HepG2 (cell line): ENCODE data around the gene PDIK1L. TPM values are rescaled to one million over a fixed set of nuclear protein-coding genes. Genes with fewer than 3 reads are reported as not detected.
A peak's percentile ranks its signal among the peaks of the same experiment; 100 is the strongest.
"Not testable (repeated sequence)": the region's sequence is repeated elsewhere in the genome, so short reads cannot be mapped to it uniquely, and the experiment has no call there.

Experiments used
- ATAC-seq: fragments of 200-7000 bp; cut with Tn5 transposase; 3 replicates; pipeline ENCODE4 v1.9.1; 2020; ENCODE audit warnings: mild to moderate bottlenecking, moderate library complexity
- BruUV-seq: library from RNA; stranded (reverse); fragments of 400-500 nt; replicated peaks from 2 replicates; lab custom pipeline; 2021; lab: Mats Ljungman, UMichigan
- CTCF ChIA-PET: fragments of 300-600 bp; formaldehyde crosslinking; extraction: SDS; loops from one replicate; lab custom pipeline; 2021; ENCODE audit warnings: low total read pairs, inconsistent platforms, low intra/inter-chr PET ratio; lab: Yijun Ruan, JAX
- POLR2A ChIA-PET: fragments of 350-600 bp; sonication (Branson Sonifier 250); formaldehyde crosslinking; loops from one replicate; lab custom pipeline; 2020; ENCODE audit warnings: antibody characterized with exemption, inconsistent platforms; lab: Yijun Ruan, JAX
- DNase-seq: peaks from one replicate; pipeline ENCODE4 v3.0.0-alpha.2; 2015; ENCODE audit warnings: low spot score
- FAIRE-seq: peaks from 3 replicates; lab custom pipeline; 2011; peaks lifted over from hg19 to GRCh38; lab: Jason Lieb, UNC
- H2AFZ ChIP-seq: one replicate; pipeline ENCODE4 v1.6.1; 2011; ENCODE audit warnings: low read length, inconsistent platforms
- H3K27ac ChIP-seq: fragments of 300-600 bp; 3 replicates; pipeline ENCODE4 v1.8.0; 2011; ENCODE audit warnings: mixed run types, mild to moderate bottlenecking, mixed read lengths, low read length, inconsistent platforms; ENCODE audit not compliant: insufficient read depth; ENCODE audit errors: extremely low read length
- H3K27me3 ChIP-seq, 2 experiments: fragments of 200-600 bp in 1 of 2; 2 replicates in 1 of 2; 3 replicates in 1 of 2; pipeline versions ENCODE4 v1.6.0 to v1.8.0; 2011; ENCODE audit warnings: low read length in 2 of 2, mild to moderate bottlenecking in 2 of 2, moderate library complexity in 2 of 2, inconsistent platforms in 1 of 2; ENCODE audit not compliant: insufficient read depth in 2 of 2, control insufficient read depth in 1 of 2
- H3K36me3 ChIP-seq, 2 experiments: fragments of 200-600 bp in 1 of 2; replicated peaks in 1 of 2; 2 replicates in 1 of 2; 3 replicates in 1 of 2; pipeline versions ENCODE4 v1.5.1 to v1.8.0; 2011; ENCODE audit warnings: low read length in 2 of 2, inconsistent platforms in 1 of 2; ENCODE audit not compliant: insufficient read depth in 2 of 2, control insufficient read depth in 1 of 2
- H3K4me1 ChIP-seq: 2 replicates; pipeline ENCODE4 v1.5.1; 2012; ENCODE audit warnings: low read length, inconsistent platforms; ENCODE audit not compliant: insufficient read depth
- H3K4me2 ChIP-seq: 2 replicates; pipeline ENCODE4 v1.6.0; 2011; ENCODE audit warnings: low read depth, low read length, inconsistent platforms
- H3K4me3 ChIP-seq, 3 experiments: fragments of 200-600 bp in 1 of 3; sonication (generic), shearing (Covaris generic) in 1 of 3; replicated peaks in 1 of 3; 2 replicates each; pipeline ENCODE4 v1.5.1; 2011 to 2016; ENCODE audit warnings: low read length in 3 of 3, inconsistent platforms in 2 of 3, low read depth in 2 of 3, mild to moderate bottlenecking in 2 of 3, control low read depth in 1 of 3, mixed read lengths in 1 of 3; ENCODE audit not compliant: insufficient read depth in 1 of 3
- H3K79me2 ChIP-seq: one replicate; pipeline ENCODE4 v1.6.1; 2011; ENCODE audit warnings: low read length, inconsistent platforms; ENCODE audit not compliant: insufficient read depth
- H3K9ac ChIP-seq: 2 replicates; pipeline ENCODE4 v1.6.0; 2011; ENCODE audit warnings: mild to moderate bottlenecking, low read depth, low read length, inconsistent platforms; ENCODE audit not compliant: insufficient read depth
- H3K9me3 ChIP-seq: 2 replicates; pipeline ENCODE4 v1.5.1; 2012; ENCODE audit warnings: mild to moderate bottlenecking, low read length
- H4K20me1 ChIP-seq: 2 replicates; pipeline ENCODE4 v1.6.0; 2011; ENCODE audit warnings: inconsistent platforms, mild to moderate bottlenecking, low read length, moderate library complexity; ENCODE audit not compliant: insufficient read depth
- RCOR2 ChIP-seq: IDR thresholded peaks from 2 replicates; pipeline ENCODE4 v1.6.1; 2016; ENCODE audit warnings: missing biosample characterization, missing genetic modification reagents
- SETDB1 ChIP-seq: sonication (generic); formaldehyde crosslinking; IDR thresholded peaks from 2 replicates; pipeline ENCODE4 v1.5.1; 2020; ENCODE audit warnings: missing genetic modification reagents, mild to moderate bottlenecking, borderline replicate concordance
- ZBTB3 ChIP-seq: sonication (generic); formaldehyde crosslinking; IDR thresholded peaks from 2 replicates; pipeline ENCODE4 v1.4.0; 2020; ENCODE audit warnings: low read depth, mild to moderate bottlenecking, moderate library complexity, missing genetic modification reagents, borderline replicate concordance
- ZMYM3 ChIP-seq: sonication (generic); formaldehyde crosslinking; IDR thresholded peaks from 2 replicates; pipeline ENCODE4 v1.5.1; 2020; ENCODE audit warnings: mild to moderate bottlenecking, missing genetic modification reagents
- ZNF124 ChIP-seq: sonication (generic); formaldehyde crosslinking; IDR thresholded peaks from 2 replicates; pipeline ENCODE4 v1.4.0; 2020; ENCODE audit warnings: missing genetic modification reagents
- ZNF615 ChIP-seq: sonication (generic); formaldehyde crosslinking; IDR thresholded peaks from 2 replicates; pipeline ENCODE4 v1.5.0; 2020; ENCODE audit warnings: mild to moderate bottlenecking, missing genetic modification reagents, borderline replicate concordance
- ZNF777 ChIP-seq: sonication (generic); formaldehyde crosslinking; IDR thresholded peaks from 2 replicates; pipeline ENCODE4 v1.4.0; 2020; ENCODE audit warnings: missing genetic modification reagents
- WGBS: methylation state at CpG from one replicate; pipeline ENCODE4 v1.1.6; 2017; ENCODE audit warnings: low lambda C conversion rate; 5-methylcytosine and 5-hydroxymethylcytosine counted together
- in situ Hi-C: cut with HindIII; loops from 2 replicates; pipeline ENCODE4 v1.10.0; 2017; ENCODE audit warnings: low pct_unique_long_range_greater_than_20kb; ENCODE audit not compliant: extremely low pct_ligation_motif_present
- intact Hi-C: fragments of 100-400 bp; cut with micrococcal nuclease; formaldehyde crosslinking; loops from one replicate; pipeline ENCODE4 v1.10.0; 2022; ENCODE audit not compliant: unreplicated experiment
- polyA plus RNA-seq, 8 experiments: library from polyadenylated mRNA; depleted of rRNA in 3 of 8; stranded (reverse) in 7 of 8; unstranded in 1 of 8; fragments of >200 nt; fragmentation: Illumina TruSeq in 4 of 8; extraction: Trizol in 4 of 8; gene quantifications; 2 replicates each; pipeline versions ENCODE4 v1.2.1 to v1.2.3, GENCODE V29; 2011 to 2016; ENCODE audit warnings: low read depth in 4 of 8, missing spikeins in 1 of 8, mixed read lengths in 1 of 8; ENCODE audit not compliant: insufficient read depth in 1 of 8
- total RNA-seq, 5 experiments: library from RNA; depleted of rRNA; stranded (reverse); fragments of >200 nt; fragmentation: Illumina TruSeq; extraction: Trizol; gene quantifications; 2 replicates each; pipeline ENCODE4 v1.2.3, GENCODE V29; 2016; ENCODE audit warnings: low read depth in 1 of 5

The PDIK1L gene
- total and polyA plus RNA-seq, 2 of the 13 experiments (the other 11 are each of a cell fraction or from before 2014, with no cell fraction given), result 1.9 to 4.6 TPM

DNA sequence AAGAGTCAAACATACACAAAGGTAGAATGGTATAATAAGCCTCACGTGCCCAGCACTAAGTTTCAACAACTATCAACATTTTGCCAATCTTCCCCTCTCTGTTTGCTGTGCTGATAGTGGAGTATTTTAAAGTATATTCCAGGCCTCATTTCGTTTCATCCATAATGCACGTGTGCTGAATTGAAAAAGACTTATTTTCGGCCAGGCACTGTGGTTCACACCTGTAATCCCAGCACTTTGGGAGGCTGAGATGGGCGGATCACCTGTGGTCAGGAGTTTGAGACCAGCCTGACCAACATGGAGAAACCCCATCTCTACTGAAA is 6.4 kb upstream of the PDIK1L start:
- H2AFZ ChIP-seq, H3K4me3 ChIP-seq, ATAC-seq, DNase-seq, H3K27ac ChIP-seq, FAIRE-seq, H3K9ac ChIP-seq, BruUV-seq, H3K79me2 ChIP-seq, H3K4me2 ChIP-seq, POLR2A ChIA-PET, H3K36me3 ChIP-seq, H3K9me3 ChIP-seq, H4K20me1 ChIP-seq: not testable (repeated sequence)
- in situ Hi-C loops, result loop anchor here (10.0 kb wide), 1 partner anchor 50 kb away; the partner anchor contains the start of gene FAM110D
- WGBS, result 26% methylated on average over 5 of the region's 5 CpGs
- Histone ChIP-seq H3K4me1 (peaks cover 15% of the 10 kb centered on the region), H3K27me3 (peaks cover 0 to 16% of the 10 kb centered on the region in 2 experiments; a peak in 1 of 5 replicates)
- CTCF ChIA-PET, result interaction anchor here (2.7 to 3.9 kb wide), 2 partner anchors 40 to 59 kb away, joined by 11 to 66 read pairs; no protein-coding TSS in a partner anchor
- intact Hi-C loops, result loop anchor here (1.0 kb wide), 1 partner anchor 40 kb away; no protein-coding TSS in a partner anchor
- 0 out of 2 replicates have a peak, but pooled peaks have one; percentile 3 for TF ChIP-seq ZNF124 (CRISPR knock-in tag)

DNA sequence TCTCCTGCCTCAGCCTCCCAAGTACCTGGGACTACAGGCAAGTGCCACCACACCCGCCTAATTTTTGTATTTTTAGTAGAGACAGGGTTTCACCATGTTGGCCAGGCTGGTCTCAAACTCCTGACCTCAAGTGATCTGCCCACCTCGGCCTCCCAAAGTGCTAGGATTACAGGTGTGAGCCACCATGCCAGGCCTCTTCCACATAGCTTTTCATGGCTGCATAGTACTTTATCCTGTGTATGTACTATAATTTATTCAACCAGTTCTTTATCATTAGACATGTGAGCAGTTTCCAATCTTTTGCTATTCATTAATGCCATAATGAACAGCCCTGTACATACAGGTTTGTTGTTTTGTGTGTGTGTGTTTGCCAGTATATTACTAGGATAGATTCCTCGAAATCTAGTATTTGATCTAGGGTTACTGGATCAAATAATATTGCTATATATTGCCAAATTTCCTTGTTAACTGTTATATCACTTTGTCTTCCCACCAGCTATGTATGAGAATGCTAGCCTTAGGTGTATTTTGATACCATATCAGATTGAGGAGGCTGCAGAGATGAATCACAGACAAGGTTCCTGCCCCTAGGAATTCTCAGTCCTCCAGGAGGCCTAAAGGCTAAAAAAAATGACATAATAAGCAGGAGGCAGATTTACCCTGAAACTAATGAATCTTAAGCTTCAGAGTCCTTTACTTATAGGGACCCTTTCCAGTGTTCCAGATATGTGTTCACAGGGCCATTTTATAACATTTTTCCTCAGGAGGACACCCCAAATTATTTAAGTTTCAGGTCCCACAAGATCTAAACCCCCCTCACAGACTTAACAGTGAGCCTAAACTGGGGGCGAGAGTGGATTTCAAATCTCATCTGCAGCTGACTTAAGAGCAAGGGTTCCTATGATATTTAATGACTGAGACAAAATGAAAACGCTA is 2.1 kb upstream of the PDIK1L start:
- peaks cover 36% of the 10 kb centered on the region for H3K4me1 ChIP-seq
- in situ Hi-C loops, result loop anchor here (10.0 kb wide), 1 partner anchor 45 kb away; the partner anchor contains the start of gene FAM110D
- CTCF ChIA-PET, result no interaction called here
- no peaks in the 10 kb centered on the region for H4K20me1 ChIP-seq
- peak overlapping the region; percentile 94 for H3K4me2 ChIP-seq
- no peaks in the 10 kb centered on the region; a peak in 1 of 5 replicates for H3K27me3 ChIP-seq
- no peak for TF ChIP-seq ZBTB3 (CRISPR knock-in tag)
- no peak for TF ChIP-seq ZNF777
- no peak for TF ChIP-seq ZNF615 (CRISPR knock-in tag)
- no peak for TF ChIP-seq RCOR2 (CRISPR knock-in tag)
- no peak for TF ChIP-seq SETDB1 (CRISPR knock-in tag)
- TF ChIP-seq ZMYM3, result no peak
- FAIRE-seq (no peak), ATAC-seq (no peak), DNase-seq (no peak)
- no peak overlapping the region for H3K27ac ChIP-seq
- intact Hi-C loops, result loop anchor here (5.0 kb wide), 2 partner anchors 53 to 72 kb away; no protein-coding TSS in a partner anchor
- no peaks in the 10 kb centered on the region for H3K9me3 ChIP-seq
- H3K9ac ChIP-seq, result peak overlapping the region; percentile 91; the same call in 1 of the 2 replicates
- POLR2A ChIA-PET, result interaction anchor here (1.0 kb wide), 1 partner anchor 61 kb away, joined by 3 read pairs; the partner anchor contains the start of gene ZNF593
- H3K4me3 ChIP-seq, result peak overlapping the region in 2 of 3 experiments; percentile 83 to 98; a peak in 2 of 6 replicates
- WGBS, result 80% methylated on average over 5 of the region's 5 CpGs
- peaks cover 7% of the 10 kb centered on the region for H3K79me2 ChIP-seq
- H2AFZ ChIP-seq, result no peak overlapping the region
- BruUV-seq, result no TSS peak
- peaks cover 2 to 6% of the 10 kb centered on the region in 2 experiments; a peak in 2 of 5 replicates for H3K36me3 ChIP-seq
